ENCODE results near the gene ANKRD63. TPM values are rescaled to one million over a fixed set of nuclear protein-coding genes. Genes with fewer than 3 reads are reported as not detected.

ANKRD63 gene
- total and polyA plus RNA-seq, 9 of the 15 experiments (the other 6 are each of a cell fraction or from before 2014, with no cell fraction given): 1.3 to 2.0 (median 1.8) TPM; not detected in 6

- TF ChIP-seq ELK1 (CRISPR knock-in tag; IDR thresholded peaks at IDR 0.05) (no peak), PBX2 (CRISPR knock-in tag; IDR thresholded peaks at IDR 0.05; ENCODE audit: low read depth) (no peak), PBX2 (tag; conservative IDR thresholded peaks at IDR 0.05; ENCODE audit: low read depth) (no peak), ZNF232 (CRISPR knock-in tag; IDR thresholded peaks at IDR 0.05) (peak; percentile 18; the same call in 1 of the 2 replicates), GABPB2 (CRISPR knock-in tag; conservative IDR thresholded peaks at IDR 0.05) (no peak), KLF13 (tag; IDR thresholded peaks at IDR 0.05; ENCODE audit: borderline replicate concordance, low read depth) (no peak), TRIM24 (IDR thresholded peaks at IDR 0.05) (no peak), KAT7 (CRISPR knock-in tag; IDR thresholded peaks at IDR 0.05; ENCODE audit: borderline replicate concordance) (0 out of 2 replicates have a peak, but pooled peaks have one; percentile 59), MCM5 (IDR thresholded peaks at IDR 0.05; ENCODE audit: low read depth) (no peak), U2AF1 (optimal IDR thresholded peaks at IDR 0.05; ENCODE audit: low read depth, low read length) (peak; percentile 71), YBX1 (IDR thresholded peaks at IDR 0.05) (no peak), WHSC1 (IDR thresholded peaks at IDR 0.05; ENCODE audit: low read length) (no peak), NR4A1 (CRISPR knock-in tag; IDR thresholded peaks at IDR 0.05) (no peak), NR4A1 (tag; IDR thresholded peaks at IDR 0.05) (no peak), ZNF778 (CRISPR knock-in tag; IDR thresholded peaks at IDR 0.05) (no peak), TFAM (CRISPR knock-in tag; conservative IDR thresholded peaks at IDR 0.05) (no peak), CBFA2T3 (IDR thresholded peaks at IDR 0.05) (no peak), SRSF3 (IDR thresholded peaks at IDR 0.05; ENCODE audit: insufficient read depth, low read length) (no peak), TSC22D4 (tag; IDR thresholded peaks at IDR 0.05) (no peak), GATAD2A (IDR thresholded peaks at IDR 0.05) (no peak), DPF2 (IDR thresholded peaks at IDR 0.05) (no peak)
- TF ChIP-seq, protein P1, sequence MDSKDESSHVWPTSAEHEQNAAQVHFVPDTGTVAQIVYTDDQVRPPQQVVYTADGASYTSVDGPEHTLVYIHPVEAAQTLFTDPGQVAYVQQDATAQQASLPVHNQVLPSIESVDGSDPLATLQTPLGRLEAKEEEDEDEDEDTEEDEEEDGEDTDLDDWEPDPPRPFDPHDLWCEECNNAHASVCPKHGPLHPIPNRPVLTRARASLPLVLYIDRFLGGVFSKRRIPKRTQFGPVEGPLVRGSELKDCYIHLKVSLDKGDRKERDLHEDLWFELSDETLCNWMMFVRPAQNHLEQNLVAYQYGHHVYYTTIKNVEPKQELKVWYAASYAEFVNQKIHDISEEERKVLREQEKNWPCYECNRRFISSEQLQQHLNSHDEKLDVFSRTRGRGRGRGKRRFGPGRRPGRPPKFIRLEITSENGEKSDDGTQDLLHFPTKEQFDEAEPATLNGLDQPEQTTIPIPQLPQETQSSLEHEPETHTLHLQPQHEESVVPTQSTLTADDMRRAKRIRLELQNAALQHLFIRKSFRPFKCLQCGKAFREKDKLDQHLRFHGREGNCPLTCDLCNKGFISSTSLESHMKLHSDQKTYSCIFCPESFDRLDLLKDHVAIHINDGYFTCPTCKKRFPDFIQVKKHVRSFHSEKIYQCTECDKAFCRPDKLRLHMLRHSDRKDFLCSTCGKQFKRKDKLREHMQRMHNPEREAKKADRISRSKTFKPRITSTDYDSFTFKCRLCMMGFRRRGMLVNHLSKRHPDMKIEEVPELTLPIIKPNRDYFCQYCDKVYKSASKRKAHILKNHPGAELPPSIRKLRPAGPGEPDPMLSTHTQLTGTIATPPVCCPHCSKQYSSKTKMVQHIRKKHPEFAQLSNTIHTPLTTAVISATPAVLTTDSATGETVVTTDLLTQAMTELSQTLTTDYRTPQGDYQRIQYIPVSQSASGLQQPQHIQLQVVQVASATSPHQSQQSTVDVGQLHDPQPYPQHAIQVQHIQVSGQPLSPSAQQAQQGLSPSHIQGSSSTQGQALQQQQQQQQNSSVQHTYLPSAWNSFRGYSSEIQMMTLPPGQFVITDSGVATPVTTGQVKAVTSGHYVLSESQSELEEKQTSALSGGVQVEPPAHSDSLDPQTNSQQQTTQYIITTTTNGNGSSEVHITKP (IDR thresholded peaks at IDR 0.05; ENCODE audit: partially characterized antibody): no peak
Observed at GRCh38 chr15:40290918-40291574, 8.2 kb upstream of the ANKRD63 start (continued).

Data from K562 (cell line).